Sigmoid colon (tissue), 4 donors: ENCODE results near the gene CEP68.

ENCODE experiments used
- CTCF ChIP-seq, 4 experiments: fragments of 450-650 bp in 3 of 4; fragments of 200-600 bp in 1 of 4; IDR thresholded peaks; one replicate each; pipeline ENCODE4 v1.5.1; 2016 to 2019; ENCODE audit warnings: antibody characterized with exemption in 4 of 4, mild to moderate bottlenecking in 3 of 4, moderate library complexity in 2 of 4
- EP300 ChIP-seq, 4 donors: sonication (generic); formaldehyde crosslinking; IDR thresholded peaks; one replicate each; pipeline ENCODE4 v1.6.1; 2017; ENCODE audit warnings: antibody characterized with exemption in 4 of 4
- POLR2A ChIP-seq, 2 donors: fragments of 450-650 bp; IDR thresholded peaks; one replicate each; pipeline ENCODE4 v1.6.1; 2016; ENCODE audit warnings: antibody characterized with exemption in 2 of 2, mild to moderate bottlenecking in 2 of 2, moderate library complexity in 2 of 2
- POLR2AphosphoS5 ChIP-seq, 4 donors: sonication (generic); formaldehyde crosslinking; IDR thresholded peaks; one replicate each; pipeline ENCODE4 v1.6.1; 2017; ENCODE audit warnings: antibody characterized with exemption in 4 of 4

GRCh38 chr2:65057391-65058052 lies 1.3 kb downstream of the CEP68 start:
- TF ChIP-seq CTCF (IDR thresholded peaks at IDR 0.05) (no peak), POLR2A (IDR thresholded peaks at IDR 0.05) (no peak), EP300 (IDR thresholded peaks at IDR 0.05) (no peak), POLR2AphosphoS5 (IDR thresholded peaks at IDR 0.05) (peak in 1 of 4 donors; percentile 27)
